Stimulated activated naive CD4-positive, alpha-beta T cell treated with Interleukin-2 at 50 U/mL for 16 hours (primary cell): Measurements from ENCODE around the gene WDR20.
"Not testable (repeated sequence)": the region's sequence is repeated elsewhere in the genome, so short reads cannot be mapped to it uniquely, and the experiment has no call there.

Source experiments
- DNase-seq: peaks from one replicate; lab custom pipeline; 2025; lab: John Stamatoyannopoulos, UW

The WDR20 gene

DNA sequence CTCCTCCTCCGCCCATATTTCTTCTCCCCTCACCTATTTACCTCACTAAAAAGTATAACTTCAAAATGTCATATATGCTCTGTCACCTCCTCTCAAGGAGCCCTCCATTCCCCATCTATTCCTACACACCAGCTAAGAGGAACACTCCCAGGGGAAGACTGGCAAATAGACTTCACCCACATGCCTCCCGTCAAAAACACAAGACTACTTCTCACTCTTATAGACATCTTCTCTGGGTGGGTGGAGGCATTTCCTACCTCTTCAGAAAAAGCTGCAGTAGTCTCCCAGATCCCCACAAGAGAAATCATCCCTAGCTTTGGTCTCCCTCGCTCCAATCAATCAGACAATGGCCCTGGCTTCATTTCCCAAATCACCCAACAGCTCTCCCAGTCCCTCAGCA is 99.1 kb downstream of the WDR20 start:
- DNase-seq: no peak

DNA sequence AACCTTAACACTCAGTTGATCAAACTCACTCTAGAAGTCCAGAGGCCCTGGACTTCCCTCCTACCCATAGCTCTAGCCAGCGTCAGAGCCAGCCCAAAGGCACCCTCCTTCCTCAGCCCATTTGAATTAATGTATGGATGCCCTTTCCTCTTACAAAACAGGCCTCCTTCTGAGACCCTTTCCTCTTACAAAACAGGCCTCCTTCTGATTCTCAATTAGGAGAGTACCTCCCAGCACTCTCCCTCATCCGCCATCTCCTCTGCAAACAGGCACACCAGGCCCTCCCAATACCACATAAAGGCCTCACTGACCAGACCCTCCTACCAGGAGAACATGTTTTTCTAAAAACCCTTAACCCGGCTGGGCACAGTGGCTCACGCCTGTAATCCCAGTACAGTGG is 99.5 kb downstream of the WDR20 start:
- no peak for DNase-seq

DNA sequence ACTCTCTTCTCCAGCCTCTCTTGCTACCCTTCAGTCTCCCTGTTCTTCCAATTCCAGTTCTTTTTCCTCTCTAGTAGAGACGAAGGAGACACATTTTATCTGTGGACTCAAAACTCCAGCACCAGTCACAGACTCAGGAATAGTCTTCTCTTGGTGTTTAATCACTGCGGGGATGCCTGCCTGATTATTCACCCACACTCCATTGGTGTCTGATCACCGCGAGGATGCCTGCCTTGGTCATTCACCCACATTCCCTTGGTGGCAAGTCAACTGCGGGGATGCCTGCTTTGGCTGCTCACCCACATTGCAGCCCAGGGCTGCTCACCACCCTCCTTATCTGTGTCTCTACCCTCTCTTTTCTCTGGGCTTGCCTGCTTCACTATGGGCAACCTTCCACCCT is 100.8 kb downstream of the WDR20 start:
- DNase-seq: not testable (repeated sequence)

DNA sequence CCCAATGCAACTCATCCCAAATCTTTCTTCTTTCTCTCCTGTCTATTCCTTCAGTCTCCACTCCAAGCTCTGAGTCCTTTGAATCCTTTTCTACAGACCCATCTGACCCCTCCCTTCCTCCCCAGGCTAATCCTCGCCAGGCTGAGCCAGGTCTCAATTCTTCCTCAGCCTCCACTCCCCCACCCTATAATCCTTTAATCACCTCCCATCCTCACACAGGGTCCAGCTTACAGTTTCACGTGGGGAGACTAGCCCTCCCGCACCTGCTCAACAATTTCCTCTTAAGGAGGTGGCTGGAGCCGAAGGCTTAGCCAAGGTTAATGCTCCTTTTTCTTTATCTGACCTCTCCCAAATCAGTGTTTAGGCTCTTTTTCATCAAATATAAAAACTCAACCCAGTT is 101.5 kb downstream of the WDR20 start:
- no peak for DNase-seq

DNA sequence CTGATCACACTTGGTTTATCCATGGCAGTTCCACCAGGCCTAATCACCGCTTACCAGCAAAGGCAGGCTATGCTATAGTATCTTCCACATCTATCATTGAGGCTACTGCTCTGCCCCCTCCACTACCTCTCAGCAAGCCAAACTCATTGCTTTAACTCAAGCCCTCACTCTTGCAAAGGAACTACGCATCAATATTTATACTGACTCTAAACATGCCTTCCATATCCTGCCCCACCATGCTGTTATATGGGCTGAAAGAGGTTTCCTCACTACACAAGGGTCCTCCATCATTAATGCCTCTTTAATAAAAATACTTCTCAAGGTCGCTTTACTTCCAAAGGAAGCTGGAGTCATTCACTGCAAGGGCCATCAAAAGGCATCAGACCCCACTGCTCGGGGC is 104.1 kb downstream of the WDR20 start:
- not testable (repeated sequence) for DNase-seq

DNA sequence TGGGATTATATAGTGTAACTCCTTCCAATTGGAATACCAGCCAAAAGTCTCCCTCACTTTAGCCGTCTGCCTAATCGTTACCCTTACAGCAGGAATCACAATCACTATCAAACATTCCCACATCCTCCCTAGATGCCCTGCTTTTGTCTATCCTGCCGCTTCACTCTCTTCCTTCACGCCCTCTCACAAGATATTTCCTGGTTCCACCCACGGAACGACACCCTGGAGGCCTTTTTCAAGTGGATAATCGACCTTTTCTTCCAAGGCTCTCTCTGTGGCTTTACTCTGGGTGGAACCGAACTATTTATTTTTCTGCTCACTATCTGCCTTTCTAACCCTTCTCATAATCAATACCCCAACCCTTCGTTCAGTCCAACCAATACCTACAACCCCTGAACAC is 106.4 kb downstream of the WDR20 start:
- DNase-seq: no peak

DNA sequence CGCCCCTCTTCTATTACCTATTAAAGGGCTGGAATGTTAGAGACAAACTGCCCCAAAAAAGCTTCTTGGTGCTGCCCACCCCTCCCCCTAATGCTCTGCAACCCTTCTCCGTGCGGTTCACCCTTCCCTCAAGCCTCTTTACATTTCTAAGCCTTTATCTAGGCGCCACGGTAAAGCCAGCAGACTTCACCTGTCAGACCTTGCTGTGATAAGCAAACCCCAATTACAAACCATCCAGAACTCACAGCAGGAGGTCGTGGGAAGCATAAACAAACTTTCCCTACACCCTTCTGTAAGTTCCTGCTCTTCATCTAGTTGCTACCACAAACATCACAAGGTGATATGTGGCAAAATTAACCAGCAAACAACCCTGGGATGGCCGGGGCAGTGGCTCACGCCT is 108.4 kb downstream of the WDR20 start:
- DNase-seq: no peak

DNA sequence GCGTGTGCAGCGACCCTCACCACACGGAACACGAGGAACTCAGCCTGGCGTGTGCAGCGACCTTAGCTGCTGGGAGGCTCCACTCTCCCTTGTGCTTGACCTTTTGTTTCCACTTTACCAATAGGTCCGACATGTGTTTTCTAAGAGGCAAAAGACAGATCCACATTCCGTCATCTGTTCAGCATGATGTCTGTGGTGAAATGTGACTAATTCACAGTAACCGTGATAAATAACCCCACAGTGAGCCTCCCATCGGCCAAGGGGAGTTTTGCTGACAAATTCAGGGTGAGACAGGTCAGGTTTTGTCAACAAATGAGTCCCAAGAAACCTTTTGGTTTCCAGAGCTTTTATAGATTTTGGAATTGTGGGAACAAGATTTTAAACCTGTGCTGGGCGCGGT is 109.3 kb downstream of the WDR20 start:
- DNase-seq: no peak

DNA sequence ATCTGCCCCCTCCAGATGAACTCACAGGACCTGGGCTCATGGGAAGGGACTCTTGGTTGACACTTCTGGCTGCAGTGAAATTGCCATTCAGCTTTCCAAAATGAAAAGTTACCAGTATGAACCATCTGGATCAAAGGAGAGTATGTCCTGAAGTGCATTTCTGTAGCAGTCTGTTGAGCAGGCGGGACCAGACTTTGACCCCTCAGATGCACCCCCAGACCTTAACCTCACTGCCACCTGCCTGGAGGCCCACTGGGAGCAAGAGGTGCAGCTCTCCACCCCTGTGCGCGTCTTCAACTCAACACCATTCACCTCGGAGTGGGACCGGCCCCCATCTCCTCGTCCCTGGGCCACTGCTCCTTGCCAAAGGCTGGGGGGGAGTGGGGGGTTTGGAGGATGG is 110.3 kb downstream of the WDR20 start:
- DNase-seq: no peak

DNA sequence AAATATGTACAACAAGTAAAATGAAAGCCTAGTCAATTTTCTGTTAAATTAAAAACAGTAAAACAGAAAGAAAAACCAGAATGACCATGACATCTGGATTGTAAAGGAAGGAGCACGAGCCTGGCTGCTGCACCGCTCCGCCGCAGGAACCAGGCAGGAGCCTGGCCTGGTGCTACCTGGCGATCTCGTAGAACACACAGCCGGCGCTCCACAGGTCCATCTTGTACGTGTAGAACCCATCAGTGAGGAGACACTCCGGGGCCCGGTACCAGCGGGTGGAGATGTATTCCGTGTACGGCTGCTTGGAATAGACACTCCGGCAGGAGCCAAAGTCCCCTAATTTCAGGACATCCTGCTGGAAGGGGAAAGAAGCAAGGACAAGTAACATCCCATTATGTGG is 110.9 kb downstream of the WDR20 start:
- no peak for DNase-seq

DNA sequence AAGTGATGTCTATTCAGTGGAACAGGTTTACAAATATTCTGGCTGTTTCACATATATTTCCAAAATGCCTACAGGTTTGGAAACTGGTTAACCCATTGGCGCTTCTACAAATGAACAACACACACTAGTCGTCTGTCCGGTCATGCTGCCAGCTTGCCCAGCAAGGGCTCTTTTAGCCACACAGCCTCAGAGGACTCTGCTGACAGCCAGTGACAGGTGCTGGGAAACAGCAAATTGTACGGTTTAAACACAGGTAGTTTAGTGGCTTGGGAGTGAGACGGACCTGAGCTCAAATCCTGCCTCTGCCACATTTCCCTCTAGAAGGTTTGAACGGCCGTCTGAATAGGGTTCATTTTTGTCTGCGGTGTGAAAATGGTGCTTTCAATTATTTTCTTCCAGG is 111.5 kb downstream of the WDR20 start:
- no peak for DNase-seq

DNA sequence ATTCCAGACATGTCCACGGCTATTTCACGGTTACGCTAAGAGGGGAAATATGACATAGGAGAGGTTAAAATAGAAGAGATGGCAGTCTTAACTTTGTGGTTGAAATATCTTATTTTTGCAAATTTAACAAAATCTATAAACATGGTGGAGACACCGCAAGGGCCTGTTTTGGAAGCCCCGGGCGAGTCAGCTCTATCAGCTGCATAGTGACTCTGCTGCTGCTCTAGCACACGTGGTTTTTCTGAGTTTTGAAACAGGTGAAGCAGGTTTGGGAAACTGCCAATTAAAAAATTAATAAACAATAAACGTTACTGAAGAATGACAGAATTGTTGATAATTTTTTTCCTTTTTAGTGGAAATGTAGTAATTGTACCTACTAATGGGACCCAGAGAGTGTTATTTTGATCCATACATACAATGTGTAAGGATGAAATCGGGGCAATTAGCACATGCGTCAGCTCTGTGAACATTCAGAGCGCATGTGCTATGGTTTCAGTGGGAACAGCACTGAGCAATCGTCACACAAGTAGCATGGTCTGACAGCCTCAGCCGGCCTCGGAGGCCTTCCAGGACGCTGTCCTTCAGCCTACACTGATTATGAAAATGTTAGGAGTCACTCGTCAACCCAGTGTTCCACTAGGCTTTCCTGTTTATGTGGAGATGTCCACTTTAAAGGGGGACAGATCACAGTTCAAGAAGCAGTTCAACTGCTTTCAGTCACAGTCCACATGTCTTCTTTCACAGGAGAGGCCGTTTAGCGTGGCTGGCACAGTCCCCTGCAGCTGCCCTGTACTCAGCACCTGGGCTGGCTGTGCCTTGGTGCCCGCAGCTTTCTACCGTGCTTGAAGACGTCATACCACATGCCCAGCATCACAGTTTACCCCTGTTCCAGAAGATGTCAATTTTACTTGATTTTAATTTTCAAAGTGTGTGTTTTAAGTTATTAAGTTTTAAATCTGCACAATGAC is 113.4 kb downstream of the WDR20 start:
- DNase-seq: no peak

DNA sequence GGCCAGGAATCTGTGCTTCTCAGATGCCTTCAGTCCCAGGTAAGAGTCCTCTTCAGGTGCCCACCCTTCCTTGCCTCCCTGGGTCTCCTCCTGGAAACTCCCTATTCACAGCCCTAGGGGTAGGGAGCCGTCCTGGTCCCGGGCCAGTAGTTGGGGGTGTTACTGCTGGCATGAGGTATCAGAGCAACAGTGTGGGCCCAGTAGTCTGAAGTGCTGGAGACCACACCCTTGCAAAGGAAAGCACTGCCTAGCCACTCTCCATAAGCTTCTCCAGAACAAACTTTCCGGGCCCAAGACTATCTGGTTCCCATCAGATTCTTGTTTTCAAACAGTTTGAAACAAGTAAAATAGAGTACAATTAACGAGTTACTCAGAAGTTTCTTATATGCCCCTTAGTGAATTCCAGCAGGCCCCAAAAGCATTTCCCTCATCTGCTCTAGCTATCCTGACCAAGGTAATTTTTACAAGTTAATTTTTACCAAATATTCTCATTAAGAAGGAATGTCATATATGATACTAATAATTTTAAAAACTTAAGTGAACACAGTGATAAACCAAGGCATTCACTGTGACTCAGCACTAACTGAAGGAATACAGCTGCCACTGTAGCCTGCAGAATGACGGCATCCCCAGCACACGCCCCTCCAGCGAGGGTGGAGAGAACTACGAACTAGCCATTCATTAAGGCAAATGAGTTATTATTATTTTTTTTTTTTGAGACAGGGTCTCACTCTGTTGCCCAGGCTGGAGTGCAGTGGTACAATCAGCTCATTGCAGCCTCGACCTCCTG is 115.9 kb downstream of the WDR20 start:
- DNase-seq: no peak

DNA sequence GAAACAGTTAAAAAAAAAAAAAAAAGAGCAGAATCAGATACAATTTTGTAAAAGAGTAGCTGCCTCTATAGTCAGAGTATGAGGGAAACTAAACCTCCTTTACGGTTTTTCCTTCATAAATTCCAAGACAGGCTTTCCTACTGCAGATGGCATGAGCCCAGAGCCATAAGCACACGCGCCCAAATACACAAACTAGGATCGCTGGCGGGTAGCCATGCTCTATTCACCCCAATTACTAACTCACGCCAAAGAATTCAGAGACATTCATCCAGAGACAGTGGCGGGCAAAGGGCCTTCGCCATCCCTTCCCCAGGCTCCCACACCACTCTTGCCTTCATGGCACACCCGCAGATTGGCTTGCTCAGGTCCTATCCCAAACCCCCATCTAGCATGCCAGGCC is 117.0 kb downstream of the WDR20 start:
- DNase-seq: no peak

DNA sequence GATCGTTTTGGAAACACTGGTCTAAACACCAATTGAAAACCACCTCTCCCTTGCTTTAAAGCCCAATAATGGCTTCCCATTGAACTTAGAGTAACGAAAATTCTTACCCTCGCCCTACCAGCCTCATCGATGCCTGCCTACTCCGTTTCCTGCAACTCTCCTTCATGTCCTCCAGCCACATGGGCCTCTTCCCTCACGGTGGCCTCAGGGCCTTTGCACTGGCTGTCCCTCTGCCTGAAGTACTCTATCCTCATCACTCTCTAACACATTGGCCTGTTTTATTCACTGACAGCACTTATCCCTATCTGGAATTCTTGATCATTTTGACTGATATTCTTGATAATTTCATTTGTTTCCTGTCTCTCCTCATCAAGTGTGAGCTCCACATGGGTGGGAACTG is 118.4 kb downstream of the WDR20 start:
- no peak for DNase-seq
